GM19397 (cell line): Measurements from ENCODE around the gene LRRC23.

Experiments used
- ATAC-seq: cut with Tn5 transposase; IDR thresholded peaks from one replicate; pipeline ENCODE4 v1.9.1; 2021; ENCODE audit warnings: mild to moderate bottlenecking, moderate library complexity; ENCODE audit not compliant: unreplicated experiment

The LRRC23 gene

GRCh38 chr12:6955108-6956020, 50.7 kb downstream of the LRRC23 start:
- ATAC-seq, result no peak

GRCh38 chr12:6956021-6956727, 51.6 kb downstream of the LRRC23 start:
- no peak for ATAC-seq

GRCh38 chr12:6957151-6957701, 52.6 kb downstream of the LRRC23 start:
- no peak for ATAC-seq

GRCh38 chr12:6957741-6958608, 53.4 kb downstream of the LRRC23 start:
- ATAC-seq, result no peak

- no peak for ATAC-seq
Observed at GRCh38 chr12:6958609-6959057, 54.0 kb downstream of the LRRC23 start.

GRCh38 chr12:6959058-6959804, 54.6 kb downstream of the LRRC23 start:
- ATAC-seq, result peak; percentile 54

- ATAC-seq, result no peak
Observed at GRCh38 chr12:6959805-6960592, 55.4 kb downstream of the LRRC23 start.

GRCh38 chr12:6960593-6961277, 56.1 kb downstream of the LRRC23 start:
- ATAC-seq, result no peak

- no peak for ATAC-seq
Observed at GRCh38 chr12:6961278-6961694, 56.7 kb downstream of the LRRC23 start.

GRCh38 chr12:6961695-6962284, 57.2 kb downstream of the LRRC23 start:
- ATAC-seq, result no peak

- ATAC-seq, result no peak
Observed at GRCh38 chr12:6962285-6963015, 57.8 kb downstream of the LRRC23 start.

GRCh38 chr12:6963016-6963731, 58.6 kb downstream of the LRRC23 start:
- ATAC-seq, result no peak
